ENCODE measurements around the gene SNX20.

Gene SNX20

GRCh38 chr16:50644729-50645128 is 36.4 kb downstream of the SNX20 start:
- no peak overlapping the region for H2BK12ac ChIP-seq (ENCODE audit: low read length)
- H3K4me2 ChIP-seq (ENCODE audit: insufficient read depth, low read length, poor library complexity, severe bottlenecking): no peak overlapping the region
- H2BK120ac ChIP-seq (ENCODE audit: low read depth, low read length): no peak overlapping the region
- WGBS, 2 donors (ENCODE audit: extremely low coverage in 2 of 2, insufficient read length in 2 of 2, insufficient replicate concordance in 1 of 2): no CpG with 5 or more reads among the region's 6 CpGs
- no peak overlapping the region for H4K91ac ChIP-seq (ENCODE audit: low read depth, low read length, poor library complexity)
- peaks cover 6 to 10% of the 10 kb centered on the region in 2 donors for H3K4me1 ChIP-seq (ENCODE audit: control insufficient read depth in 2 of 2, insufficient read depth in 1 of 2, low read depth in 1 of 2, low read length in 2 of 2)
- no peak overlapping the region for H2AK5ac ChIP-seq (ENCODE audit: low read depth, low read length)
- no peaks in the 10 kb centered on the region for H3K9me3 ChIP-seq (replicated peaks in 1 of 2; ENCODE audit: control insufficient read depth in 2 of 2, insufficient read depth in 1 of 2, low read depth in 1 of 2, low read length in 2 of 2)
- H2BK15ac ChIP-seq (ENCODE audit: low read length): no peak overlapping the region
- H3K14ac ChIP-seq (ENCODE audit: low read length): no peak overlapping the region
- H2BK5ac ChIP-seq (ENCODE audit: low read length): no peak overlapping the region
- no peak overlapping the region for H2AFZ ChIP-seq (ENCODE audit: low read length)
- no peak overlapping the region for H3K23ac ChIP-seq (ENCODE audit: low read depth, low read length, poor library complexity)
- no peak overlapping the region for H3K4ac ChIP-seq (ENCODE audit: low read length)
- no peaks in the 10 kb centered on the region for H3K79me1 ChIP-seq (ENCODE audit: low read depth, low read length)
- H4K8ac ChIP-seq (ENCODE audit: low read depth, low read length): no peak overlapping the region
- no peak overlapping the region for H3K9ac ChIP-seq (ENCODE audit: low read depth, low read length, poor library complexity)
- H3K27ac ChIP-seq (replicated peaks; ENCODE audit: low read length): no peak overlapping the region
- no peaks in the 10 kb centered on the region for H3K36me3 ChIP-seq (replicated peaks in 1 of 2; ENCODE audit: control insufficient read depth in 2 of 2, insufficient read depth in 2 of 2, low read length in 2 of 2)
- no peaks in the 10 kb centered on the region for H3K27me3 ChIP-seq (ENCODE audit: control insufficient read depth in 3 of 3, insufficient read depth in 3 of 3, low read depth in 1 of 3, low read length in 3 of 3)
- DNase-seq (ENCODE audit: low spot score): no peak
- H3K18ac ChIP-seq (ENCODE audit: low read length): no peak overlapping the region
- no peak overlapping the region for H3K4me3 ChIP-seq (ENCODE audit: low read length in 2 of 2)

- Histone ChIP-seq H3K36me3 (replicated peaks in 1 of 2; ENCODE audit: control insufficient read depth in 2 of 2, insufficient read depth in 2 of 2, low read length in 2 of 2) (no peaks in the 10 kb centered on the region), H4K91ac (ENCODE audit: low read depth, low read length, poor library complexity) (no peak overlapping the region), H3K23ac (ENCODE audit: low read depth, low read length, poor library complexity) (no peak overlapping the region), H2BK12ac (ENCODE audit: low read length) (no peak overlapping the region), H3K4me2 (ENCODE audit: insufficient read depth, low read length, poor library complexity, severe bottlenecking) (no peak overlapping the region), H3K9me3 (replicated peaks in 1 of 2; ENCODE audit: control insufficient read depth in 2 of 2, insufficient read depth in 1 of 2, low read depth in 1 of 2, low read length in 2 of 2) (no peaks in the 10 kb centered on the region), H3K27ac (replicated peaks; ENCODE audit: low read length) (no peak overlapping the region), H2BK120ac (ENCODE audit: low read depth, low read length) (no peak overlapping the region), H3K4me3 (ENCODE audit: low read length in 2 of 2) (no peak overlapping the region), H3K79me1 (ENCODE audit: low read depth, low read length) (no peaks in the 10 kb centered on the region), H2AFZ (ENCODE audit: low read length) (no peak overlapping the region), H3K18ac (ENCODE audit: low read length) (no peak overlapping the region), H3K4ac (ENCODE audit: low read length) (no peak overlapping the region), H2AK5ac (ENCODE audit: low read depth, low read length) (no peak overlapping the region), H2BK15ac (ENCODE audit: low read length) (no peak overlapping the region), H3K14ac (ENCODE audit: low read length) (no peak overlapping the region), H4K8ac (ENCODE audit: low read depth, low read length) (no peak overlapping the region), H2BK5ac (ENCODE audit: low read length) (no peak overlapping the region), H3K4me1 (ENCODE audit: control insufficient read depth in 2 of 2, insufficient read depth in 1 of 2, low read depth in 1 of 2, low read length in 2 of 2) (peaks cover 6 to 10% of the 10 kb centered on the region in 2 donors), H3K27me3 (ENCODE audit: control insufficient read depth in 3 of 3, insufficient read depth in 3 of 3, low read depth in 1 of 3, low read length in 3 of 3) (no peaks in the 10 kb centered on the region), H3K9ac (ENCODE audit: low read depth, low read length, poor library complexity) (no peak overlapping the region)
- no peak for DNase-seq (ENCODE audit: low spot score)
- WGBS, 2 donors (ENCODE audit: extremely low coverage in 2 of 2, insufficient read length in 2 of 2, insufficient replicate concordance in 1 of 2): no CpG with 5 or more reads among the region's 5 CpGs
These were observed 36.9 kb downstream of the SNX20 start for GRCh38 chr16:50644245-50644644.

GRCh38 chr16:50643192-50643591 is 37.9 kb downstream of the SNX20 start:
- no peak overlapping the region for H2AFZ ChIP-seq (ENCODE audit: low read length)
- no peak overlapping the region for H3K27ac ChIP-seq (replicated peaks; ENCODE audit: low read length)
- H2BK15ac ChIP-seq (ENCODE audit: low read length): no peak overlapping the region
- H2BK12ac ChIP-seq (ENCODE audit: low read length): no peak overlapping the region
- H2BK5ac ChIP-seq (ENCODE audit: low read length): no peak overlapping the region
- H4K91ac ChIP-seq (ENCODE audit: low read depth, low read length, poor library complexity): no peak overlapping the region
- no peak for DNase-seq (ENCODE audit: low spot score)
- no peaks in the 10 kb centered on the region for H3K9me3 ChIP-seq (replicated peaks in 1 of 2; ENCODE audit: control insufficient read depth in 2 of 2, insufficient read depth in 1 of 2, low read depth in 1 of 2, low read length in 2 of 2)
- peaks cover 6 to 10% of the 10 kb centered on the region in 2 donors for H3K4me1 ChIP-seq (ENCODE audit: control insufficient read depth in 2 of 2, insufficient read depth in 1 of 2, low read depth in 1 of 2, low read length in 2 of 2)
- no peak overlapping the region for H3K4ac ChIP-seq (ENCODE audit: low read length)
- no peak overlapping the region for H4K8ac ChIP-seq (ENCODE audit: low read depth, low read length)
- no peak overlapping the region for H3K18ac ChIP-seq (ENCODE audit: low read length)
- H3K23ac ChIP-seq (ENCODE audit: low read depth, low read length, poor library complexity): no peak overlapping the region
- no peaks in the 10 kb centered on the region for H3K36me3 ChIP-seq (replicated peaks in 1 of 2; ENCODE audit: control insufficient read depth in 2 of 2, insufficient read depth in 2 of 2, low read length in 2 of 2)
- H3K79me1 ChIP-seq (ENCODE audit: low read depth, low read length): no peaks in the 10 kb centered on the region
- no peaks in the 10 kb centered on the region for H3K27me3 ChIP-seq (ENCODE audit: control insufficient read depth in 3 of 3, insufficient read depth in 3 of 3, low read depth in 1 of 3, low read length in 3 of 3)
- no peak overlapping the region for H2BK120ac ChIP-seq (ENCODE audit: low read depth, low read length)
- WGBS, 2 donors (ENCODE audit: extremely low coverage in 2 of 2, insufficient read length in 2 of 2, insufficient replicate concordance in 1 of 2): no CpG with 5 or more reads among the region's 4 CpGs
- no peak overlapping the region for H3K9ac ChIP-seq (ENCODE audit: low read depth, low read length, poor library complexity)
- H3K4me2 ChIP-seq (ENCODE audit: insufficient read depth, low read length, poor library complexity, severe bottlenecking): no peak overlapping the region
- H3K4me3 ChIP-seq (ENCODE audit: low read length in 2 of 2): no peak overlapping the region
- H3K14ac ChIP-seq (ENCODE audit: low read length): no peak overlapping the region
- H2AK5ac ChIP-seq (ENCODE audit: low read depth, low read length): no peak overlapping the region

GRCh38 chr16:50642349-50642748 is 38.8 kb downstream of the SNX20 start:
- H3K36me3 ChIP-seq (replicated peaks in 1 of 2; ENCODE audit: control insufficient read depth in 2 of 2, insufficient read depth in 2 of 2, low read length in 2 of 2): no peaks in the 10 kb centered on the region
- H3K18ac ChIP-seq (ENCODE audit: low read length): no peak overlapping the region
- H3K4me2 ChIP-seq (ENCODE audit: insufficient read depth, low read length, poor library complexity, severe bottlenecking): no peak overlapping the region
- no peaks in the 10 kb centered on the region for H3K27me3 ChIP-seq (ENCODE audit: control insufficient read depth in 3 of 3, insufficient read depth in 3 of 3, low read depth in 1 of 3, low read length in 3 of 3)
- H3K79me1 ChIP-seq (ENCODE audit: low read depth, low read length): no peaks in the 10 kb centered on the region
- H2AK5ac ChIP-seq (ENCODE audit: low read depth, low read length): no peak overlapping the region
- no peak overlapping the region for H2BK12ac ChIP-seq (ENCODE audit: low read length)
- no CpG with 5 or more reads among the region's 5 CpGs for WGBS, 2 donors (ENCODE audit: extremely low coverage in 2 of 2, insufficient read length in 2 of 2, insufficient replicate concordance in 1 of 2)
- H4K8ac ChIP-seq (ENCODE audit: low read depth, low read length): no peak overlapping the region
- no peak overlapping the region for H3K4me3 ChIP-seq (ENCODE audit: low read length in 2 of 2)
- H3K9ac ChIP-seq (ENCODE audit: low read depth, low read length, poor library complexity): no peak overlapping the region
- H2AFZ ChIP-seq (ENCODE audit: low read length): no peak overlapping the region
- no peak overlapping the region for H2BK5ac ChIP-seq (ENCODE audit: low read length)
- no peak overlapping the region for H3K27ac ChIP-seq (replicated peaks; ENCODE audit: low read length)
- peaks cover 6 to 10% of the 10 kb centered on the region in 2 donors for H3K4me1 ChIP-seq (ENCODE audit: control insufficient read depth in 2 of 2, insufficient read depth in 1 of 2, low read depth in 1 of 2, low read length in 2 of 2)
- DNase-seq (ENCODE audit: low spot score): no peak
- H4K91ac ChIP-seq (ENCODE audit: low read depth, low read length, poor library complexity): no peak overlapping the region
- H3K14ac ChIP-seq (ENCODE audit: low read length): no peak overlapping the region
- no peak overlapping the region for H2BK15ac ChIP-seq (ENCODE audit: low read length)
- no peak overlapping the region for H2BK120ac ChIP-seq (ENCODE audit: low read depth, low read length)
- no peak overlapping the region for H3K4ac ChIP-seq (ENCODE audit: low read length)
- no peak overlapping the region for H3K23ac ChIP-seq (ENCODE audit: low read depth, low read length, poor library complexity)
- no peaks in the 10 kb centered on the region for H3K9me3 ChIP-seq (replicated peaks in 1 of 2; ENCODE audit: control insufficient read depth in 2 of 2, insufficient read depth in 1 of 2, low read depth in 1 of 2, low read length in 2 of 2)
